HG03159 (cell line): Measurements from ENCODE around the gene TMC8.
"Not testable (repeated sequence)": the region's sequence is repeated elsewhere in the genome, so short reads cannot be mapped to it uniquely, and the experiment has no call there.

Experiments
- ATAC-seq: cut with Tn5 transposase; IDR thresholded peaks from one replicate; pipeline ENCODE4 v1.9.1; 2021; ENCODE audit warnings: mild to moderate bottlenecking, moderate library complexity; ENCODE audit not compliant: unreplicated experiment

Gene TMC8

GRCh38 chr17:78108726-78109488 lies 21.7 kb upstream of the TMC8 start:
- ATAC-seq, result no peak

DNA sequence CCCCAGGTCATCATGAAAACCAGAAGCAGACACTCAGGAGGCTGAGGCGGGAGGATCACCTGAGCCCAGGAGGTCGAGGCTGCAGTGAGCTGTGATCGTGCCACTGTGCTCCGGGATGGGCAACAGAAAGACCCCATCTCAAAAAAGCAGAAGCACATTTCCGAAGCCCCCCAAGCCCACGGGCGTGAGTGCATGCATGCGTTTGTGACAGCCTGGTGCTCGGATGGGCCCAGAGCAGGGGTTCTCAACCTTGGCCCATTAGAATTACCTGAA lies 21.1 kb upstream of the TMC8 start:
- ATAC-seq, result no peak

DNA sequence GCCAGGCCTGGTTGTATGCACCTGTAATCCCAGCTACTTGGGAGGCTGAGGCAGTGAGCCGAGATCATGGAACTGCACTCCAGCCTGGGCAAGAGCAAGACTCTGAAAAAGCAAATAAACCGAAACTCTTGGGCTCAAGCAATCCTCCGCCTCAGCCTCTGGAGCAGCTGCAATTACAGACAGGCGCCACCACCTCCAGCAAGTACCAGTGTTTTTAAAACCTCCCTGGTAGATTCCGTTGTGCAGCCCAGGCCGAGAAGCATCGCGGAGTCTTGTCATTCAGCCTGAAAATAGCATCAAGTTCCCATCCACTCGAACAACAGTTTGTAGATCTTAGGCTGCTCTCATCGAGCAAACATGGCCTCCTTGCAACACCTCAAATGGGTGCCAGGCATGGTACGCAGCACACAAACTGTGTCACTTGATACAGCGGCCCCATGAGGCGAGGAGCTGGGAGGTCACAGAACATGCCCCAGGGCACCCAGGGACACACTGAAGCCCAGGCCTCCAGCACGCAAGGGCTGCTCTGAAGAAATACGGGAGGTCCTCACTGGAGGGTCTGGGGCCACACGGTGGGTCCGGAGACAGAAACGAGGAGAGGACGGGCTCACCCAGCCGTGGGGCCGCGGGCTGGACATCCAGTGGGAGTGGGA lies 20.1 kb upstream of the TMC8 start:
- no peak for ATAC-seq

- ATAC-seq, result no peak
Measured at GRCh38 chr17:78111016-78111726, 19.4 kb upstream of the TMC8 start.

- ATAC-seq, result no peak
Measured at GRCh38 chr17:78111727-78112517, 18.6 kb upstream of the TMC8 start.

DNA sequence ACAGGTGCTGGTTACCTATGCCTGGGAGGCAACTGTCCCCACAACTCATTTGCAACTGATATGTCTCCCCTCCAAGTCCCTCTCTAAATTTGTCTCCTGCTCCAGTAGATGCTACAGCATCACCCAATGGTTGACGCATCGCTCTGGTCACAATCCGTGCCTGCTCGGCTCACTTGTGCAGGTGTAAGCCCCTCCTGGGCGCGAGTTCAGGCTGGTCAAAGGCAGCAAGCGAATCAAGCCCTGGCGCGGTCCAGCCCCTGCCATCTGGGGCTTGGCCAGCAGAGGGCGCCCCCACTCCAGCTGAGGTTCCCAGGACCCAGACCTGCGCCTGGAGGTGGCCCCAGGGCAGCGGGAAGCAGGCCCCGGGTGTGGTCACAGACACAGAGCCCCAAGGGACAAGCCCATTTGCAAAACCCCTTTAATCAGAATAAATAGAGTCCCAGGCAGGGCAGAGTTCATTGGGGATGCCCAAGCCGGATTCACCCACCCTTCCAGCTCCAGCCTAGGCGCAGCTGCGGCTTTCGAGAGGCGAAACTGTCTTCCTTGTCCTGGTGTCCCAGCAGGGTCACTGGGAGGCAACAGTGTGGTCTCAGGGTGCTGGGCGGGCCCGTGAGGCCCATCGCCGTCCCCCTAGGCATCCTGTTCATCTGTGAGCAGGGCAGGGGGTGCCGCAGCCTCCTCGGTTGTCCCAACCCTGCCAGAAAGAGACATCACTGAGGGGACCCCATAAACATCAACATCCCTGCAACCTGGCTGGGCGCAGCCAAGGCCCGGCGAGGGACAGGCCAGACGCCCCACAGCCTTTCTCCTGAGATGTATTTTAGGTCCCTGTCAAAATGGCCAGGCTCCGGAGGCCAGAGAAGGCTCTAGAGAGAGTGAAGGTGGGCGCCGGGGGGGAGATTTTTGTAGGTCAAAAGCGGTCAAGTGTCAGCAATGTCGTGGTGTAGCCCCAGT lies 17.8 kb upstream of the TMC8 start:
- ATAC-seq, result no peak

DNA sequence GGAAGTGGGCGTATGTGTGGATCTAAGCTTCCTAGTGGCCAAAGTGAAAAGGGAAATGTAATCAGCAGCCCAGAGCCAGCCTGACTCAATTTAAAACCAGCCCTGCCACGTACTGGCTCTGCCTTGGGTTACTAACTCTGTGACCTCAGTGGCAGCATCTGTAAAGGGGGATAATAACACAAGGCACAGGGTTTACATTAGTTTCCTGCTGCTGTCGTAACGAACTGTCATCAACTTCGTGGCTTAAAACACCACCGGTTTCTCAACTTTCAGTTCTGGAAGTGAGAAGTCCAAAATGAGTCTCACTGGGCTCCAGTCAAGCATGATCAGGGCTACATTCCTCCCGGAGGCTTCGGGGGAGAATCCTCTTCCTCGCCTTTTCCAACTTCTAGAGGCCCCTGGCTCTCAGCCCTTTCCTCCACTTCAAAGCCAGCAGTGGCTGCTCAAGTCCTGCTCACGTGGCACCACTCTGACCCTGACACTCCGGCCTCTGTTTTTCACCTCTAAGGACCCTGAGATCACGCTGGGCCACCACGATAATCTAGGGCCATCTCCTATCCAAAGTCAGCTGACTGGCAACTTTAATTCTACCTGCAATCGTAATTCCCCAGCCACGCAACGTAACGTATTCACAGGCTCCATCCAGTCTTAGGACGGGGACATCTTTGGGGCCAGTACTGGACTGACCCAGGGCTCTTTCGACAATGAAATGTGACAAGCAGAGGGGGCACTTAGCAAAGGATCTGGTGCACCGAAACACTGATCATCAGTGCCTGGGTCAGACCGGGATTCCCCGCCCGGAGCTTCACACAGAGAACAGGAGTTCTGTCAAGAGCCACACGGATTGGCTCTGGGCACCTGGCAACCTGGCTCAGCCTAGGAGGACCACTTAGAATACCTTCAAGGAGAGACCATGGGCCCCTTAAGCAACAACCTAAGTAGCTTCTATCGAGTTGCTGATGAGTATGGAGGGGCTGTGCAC lies 16.5 kb upstream of the TMC8 start:
- no peak for ATAC-seq

DNA sequence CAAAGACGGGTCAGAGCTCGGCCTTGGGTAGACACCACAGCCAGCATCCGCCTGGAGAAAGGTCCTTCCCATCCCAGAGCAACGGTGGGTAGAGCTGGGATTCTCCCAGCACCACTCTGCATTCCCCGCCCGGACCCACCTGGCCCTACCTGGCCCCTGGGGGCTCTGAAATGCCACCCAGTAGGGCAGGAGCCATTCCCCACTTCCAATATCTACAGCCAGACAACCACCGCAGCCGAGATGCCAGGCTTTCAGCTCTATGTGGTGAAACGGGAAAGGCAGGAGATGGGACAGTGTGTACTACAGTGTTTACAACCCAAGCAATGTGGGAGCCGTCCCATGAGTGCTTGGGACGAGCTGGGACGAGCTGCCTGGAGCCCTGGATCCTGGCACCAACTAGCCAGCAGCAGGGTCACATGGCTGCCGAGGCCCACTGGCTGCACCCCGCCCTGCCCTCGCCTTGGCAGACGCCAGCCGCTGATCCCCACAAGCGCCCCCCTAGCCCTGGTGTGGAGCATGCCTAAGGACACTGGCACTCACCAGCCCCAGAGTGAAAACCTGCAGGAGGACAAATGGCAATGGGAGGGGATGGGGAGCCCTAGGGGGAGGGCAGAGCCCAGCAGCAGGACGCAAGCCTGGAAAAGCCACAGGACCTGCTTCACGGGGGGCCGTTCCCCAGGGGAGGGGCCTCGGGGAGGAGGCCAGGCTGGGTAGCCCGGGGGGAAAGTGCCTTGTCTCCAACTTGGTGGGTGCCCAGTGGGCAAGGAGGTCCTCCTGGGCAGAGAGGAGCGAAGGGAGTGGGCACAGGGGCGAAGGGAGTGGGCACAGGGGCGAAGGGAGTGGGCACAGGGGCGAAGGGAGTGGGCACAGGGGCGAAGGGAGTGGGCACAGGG lies 15.5 kb upstream of the TMC8 start:
- ATAC-seq, result no peak

DNA sequence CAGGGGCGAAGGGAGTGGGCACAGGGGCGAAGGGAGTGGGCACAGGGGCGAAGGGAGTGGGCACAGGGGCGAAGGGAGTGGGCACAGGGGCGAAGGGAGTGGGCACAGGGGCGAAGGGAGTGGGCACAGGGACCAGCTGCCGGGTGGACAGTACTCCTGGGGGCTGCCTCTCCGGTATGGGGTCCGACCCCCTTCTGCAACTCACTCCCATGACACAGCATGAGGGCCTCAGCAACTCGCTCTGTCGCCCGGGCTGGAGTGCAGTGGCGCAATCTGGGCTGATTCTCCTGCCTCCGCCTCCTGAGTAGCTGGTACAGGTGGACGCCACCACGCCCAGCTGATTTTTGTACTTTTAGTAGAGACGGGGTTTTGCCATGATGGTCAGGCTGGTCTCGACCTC lies 14.8 kb upstream of the TMC8 start:
- not testable (repeated sequence) for ATAC-seq

GRCh38 chr17:78116411-78116810 lies 14.2 kb upstream of the TMC8 start:
- no peak for ATAC-seq

DNA sequence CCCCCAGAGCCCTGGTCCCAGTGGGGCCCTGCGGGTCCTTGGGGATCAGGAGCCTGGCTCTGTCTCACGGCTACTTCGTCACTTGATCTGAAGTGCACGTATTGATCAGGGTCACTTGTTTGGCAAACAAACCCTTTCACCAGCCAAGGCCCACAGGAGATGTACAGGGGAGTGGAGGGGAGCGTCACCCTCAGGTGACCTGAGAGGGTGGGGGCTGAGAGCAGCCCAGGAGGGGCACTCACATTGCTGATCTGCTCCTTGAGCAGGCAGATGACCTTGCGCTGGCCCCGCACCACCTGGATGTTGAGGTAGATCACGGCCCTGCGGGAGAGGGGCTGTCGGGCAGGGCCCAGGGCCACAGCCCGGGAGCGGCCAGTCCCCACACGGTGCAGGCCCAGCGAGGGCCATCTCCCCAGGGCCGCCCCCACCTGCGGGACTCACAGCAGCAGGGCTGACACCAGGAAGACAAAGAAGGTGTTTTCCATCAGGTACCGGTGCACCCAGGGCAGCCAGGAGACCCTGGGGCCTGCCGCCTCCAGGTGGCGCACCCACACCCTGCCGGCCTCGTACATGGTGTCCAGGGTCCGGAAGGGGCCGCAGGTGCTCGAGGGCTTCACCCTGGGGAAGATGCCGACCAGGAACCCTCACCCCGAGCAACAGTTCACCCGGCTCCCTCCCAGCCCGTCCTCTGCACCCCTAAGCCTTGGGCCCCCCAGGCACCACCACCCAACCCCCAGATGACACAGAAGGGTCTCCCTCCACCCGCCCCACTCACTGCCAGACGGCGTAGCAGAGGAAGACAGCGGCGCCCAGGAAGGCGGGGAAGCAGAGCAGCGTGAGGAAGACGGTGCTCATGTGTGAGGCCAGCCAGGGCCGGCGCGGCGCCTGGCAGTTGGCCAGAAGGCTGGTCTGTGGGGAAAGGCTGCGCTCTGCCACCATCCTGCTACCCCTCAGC lies 13.3 kb upstream of the TMC8 start:
- no peak for ATAC-seq

- no peak for ATAC-seq
Measured at GRCh38 chr17:78118801-78119241, 11.8 kb upstream of the TMC8 start.

GRCh38 chr17:78120537-78120936 lies 10.0 kb upstream of the TMC8 start:
- ATAC-seq, result no peak

GRCh38 chr17:78120971-78121800 lies 9.4 kb upstream of the TMC8 start:
- no peak for ATAC-seq

- ATAC-seq, result no peak
Measured at GRCh38 chr17:78121801-78122215, 8.8 kb upstream of the TMC8 start.
